Tibial nerve (tissue), 4 donors: ENCODE measurements around the gene MSRB1. TPM values are rescaled to one million over a fixed set of nuclear protein-coding genes. Genes with fewer than 3 reads are reported as not detected.

Source experiments
- DNase-seq, 2 donors: peaks; one replicate each; pipeline ENCODE4 v3.0.0-alpha.2; 2019; ENCODE audit warnings: low spot score in 2 of 2
- H3K27ac ChIP-seq, 4 donors: fragments of 200-600 bp; sonication (generic) in 3 of 4; one replicate each; pipeline ENCODE4 v1.5.1; 2017 to 2019; ENCODE audit warnings: mild to moderate bottlenecking in 1 of 4
- H3K27me3 ChIP-seq, 2 donors: fragments of 200-600 bp; sonication (generic) in 1 of 2; one replicate each; pipeline versions ENCODE4 v1.5.1 to v1.6.0; 2017 to 2019
- H3K36me3 ChIP-seq, 3 donors: fragments of 200-600 bp; sonication (generic); one replicate each; pipeline ENCODE4 v1.5.1; 2018 to 2019
- H3K4me1 ChIP-seq, 4 donors: fragments of 200-600 bp; sonication (generic) in 3 of 4; one replicate each; pipeline ENCODE4 v1.5.1; 2017 to 2019
- H3K4me3 ChIP-seq, 4 donors: fragments of 200-600 bp; sonication (generic) in 3 of 4; one replicate each; pipeline ENCODE4 v1.5.1; 2017 to 2019; ENCODE audit warnings: mild to moderate bottlenecking in 1 of 4, moderate library complexity in 1 of 4
- H3K9me3 ChIP-seq, 4 donors: fragments of 200-600 bp; sonication (generic) in 3 of 4; one replicate each; pipeline ENCODE4 v1.5.1; 2017 to 2019
- EP300 ChIP-seq, 2 donors: sonication (generic); formaldehyde crosslinking; IDR thresholded peaks; one replicate each; pipeline ENCODE4 v1.6.1; 2017; ENCODE audit warnings: antibody characterized with exemption in 2 of 2, mild to moderate bottlenecking in 1 of 2
- POLR2A ChIP-seq, 2 donors: fragments of 450-650 bp; IDR thresholded peaks; one replicate each; pipeline ENCODE4 v1.6.1; 2017; ENCODE audit warnings: antibody characterized with exemption in 2 of 2, mild to moderate bottlenecking in 2 of 2, moderate library complexity in 2 of 2
- WGBS, 2 donors: methylation state at CpG; one replicate each; pipeline ENCODE4 v1.1.5; 2018; 5-methylcytosine and 5-hydroxymethylcytosine counted together
- total RNA-seq, 4 donors: library from RNA; depleted of rRNA; stranded (reverse); fragments of >200 nt; gene quantifications; one replicate each; pipeline ENCODE4 v1.1.0, GENCODE V29; 2016
- TF ChIP-seq, protein P1 (sequence below), 5 experiments: fragments of 200-600 bp in 3 of 5; fragments of 450-650 bp in 2 of 5; sonication (generic) in 3 of 5; IDR thresholded peaks; one replicate each; pipeline ENCODE4 v1.5.1; 2016 to 2019; ENCODE audit warnings: antibody characterized with exemption in 5 of 5, mild to moderate bottlenecking in 3 of 5, moderate library complexity in 2 of 5

Gene MSRB1
- total RNA-seq, 4 donors from 2014 or later: 22.5 to 46.1 (median 30.3) TPM

DNA sequence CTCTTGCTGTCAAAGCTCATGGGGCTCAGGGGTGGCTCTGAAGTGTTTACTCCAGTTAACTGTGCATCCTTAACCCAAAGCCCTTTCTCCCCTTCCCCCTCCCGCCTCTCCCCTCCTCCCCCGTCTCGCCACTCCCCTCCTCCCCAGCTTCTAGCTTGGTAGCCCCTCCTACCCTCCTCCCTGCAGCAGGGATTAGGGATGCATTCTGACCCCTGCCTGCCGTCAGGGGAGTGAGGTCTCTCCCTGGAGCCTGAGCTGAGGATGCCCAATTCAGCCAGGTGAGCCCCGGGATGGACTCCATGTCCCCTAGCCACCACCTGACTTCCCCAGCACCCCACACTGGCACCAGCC, 26.4 kb downstream of the MSRB1 start:
- Histone ChIP-seq H3K4me1 (peaks cover 0 to 23% (median 0%) of the 10 kb centered on the region in 4 donors), H3K27me3 (peaks cover 0 to 83% of the 10 kb centered on the region in 2 donors), H3K36me3 (no peaks in the 10 kb centered on the region), H3K9me3 (no peaks in the 10 kb centered on the region), H3K27ac (no peak overlapping the region), H3K4me3 (no peak overlapping the region)
- DNase-seq: no peak
- TF ChIP-seq POLR2A (IDR thresholded peaks at IDR 0.05) (no peak), EP300 (IDR thresholded peaks at IDR 0.05) (no peak)
- TF ChIP-seq, protein P1, sequence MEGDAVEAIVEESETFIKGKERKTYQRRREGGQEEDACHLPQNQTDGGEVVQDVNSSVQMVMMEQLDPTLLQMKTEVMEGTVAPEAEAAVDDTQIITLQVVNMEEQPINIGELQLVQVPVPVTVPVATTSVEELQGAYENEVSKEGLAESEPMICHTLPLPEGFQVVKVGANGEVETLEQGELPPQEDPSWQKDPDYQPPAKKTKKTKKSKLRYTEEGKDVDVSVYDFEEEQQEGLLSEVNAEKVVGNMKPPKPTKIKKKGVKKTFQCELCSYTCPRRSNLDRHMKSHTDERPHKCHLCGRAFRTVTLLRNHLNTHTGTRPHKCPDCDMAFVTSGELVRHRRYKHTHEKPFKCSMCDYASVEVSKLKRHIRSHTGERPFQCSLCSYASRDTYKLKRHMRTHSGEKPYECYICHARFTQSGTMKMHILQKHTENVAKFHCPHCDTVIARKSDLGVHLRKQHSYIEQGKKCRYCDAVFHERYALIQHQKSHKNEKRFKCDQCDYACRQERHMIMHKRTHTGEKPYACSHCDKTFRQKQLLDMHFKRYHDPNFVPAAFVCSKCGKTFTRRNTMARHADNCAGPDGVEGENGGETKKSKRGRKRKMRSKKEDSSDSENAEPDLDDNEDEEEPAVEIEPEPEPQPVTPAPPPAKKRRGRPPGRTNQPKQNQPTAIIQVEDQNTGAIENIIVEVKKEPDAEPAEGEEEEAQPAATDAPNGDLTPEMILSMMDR (IDR thresholded peaks at IDR 0.05): no peak
- WGBS, 2 donors: 11 to 12% methylated on average over 5 of the region's 5 CpGs

DNA sequence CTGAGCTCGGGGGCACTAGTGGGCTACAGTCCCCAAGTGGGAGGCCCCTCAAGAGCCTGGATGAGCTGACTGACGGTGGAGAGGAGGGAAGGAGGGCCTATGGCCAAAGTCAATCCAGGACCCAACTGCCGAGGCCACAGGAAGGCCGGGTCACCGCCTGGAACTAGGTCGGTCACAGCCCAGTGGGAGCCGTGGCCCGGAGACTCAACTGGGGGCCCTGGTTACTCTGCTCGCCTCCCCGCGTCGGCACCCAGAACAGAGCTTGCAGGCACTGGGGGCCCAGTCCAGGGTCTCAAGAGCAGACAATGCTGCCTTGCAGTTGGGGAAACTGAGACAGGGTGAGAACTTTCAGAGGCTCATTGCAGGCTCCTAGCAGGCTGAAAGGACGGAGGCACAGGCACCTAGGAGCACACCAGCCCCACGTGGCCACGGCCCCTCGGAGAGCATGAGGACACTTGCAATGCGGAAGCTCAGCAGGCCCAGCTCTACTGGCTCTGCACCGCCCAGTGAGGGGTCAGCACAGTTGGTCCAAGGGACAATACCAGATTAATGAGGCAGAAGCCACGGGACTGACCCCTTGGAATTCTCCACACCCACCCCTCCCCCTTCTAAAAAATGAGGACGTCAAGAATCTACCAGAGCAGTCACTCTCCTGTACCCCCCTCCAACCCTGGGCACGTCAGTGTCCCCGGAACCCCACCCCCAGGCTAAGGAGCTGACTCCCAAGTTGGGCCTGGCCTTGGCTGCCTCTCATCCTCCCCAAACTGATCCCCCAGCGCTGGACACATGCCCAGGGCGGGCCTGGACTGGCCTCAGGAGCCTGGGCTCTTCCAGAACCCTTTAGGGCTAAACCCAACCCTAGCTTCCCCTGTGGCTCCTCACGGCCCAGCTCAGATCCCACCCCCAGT, 27.0 kb downstream of the MSRB1 start:
- H3K36me3 ChIP-seq: no peaks in the 10 kb centered on the region
- no peak for DNase-seq
- WGBS, 2 donors: 63 to 71% methylated on average over 11 to 23 of the region's 25 CpGs
- no peak overlapping the region for H3K27ac ChIP-seq
- H3K4me1 ChIP-seq: peaks cover 0 to 22% (median 0%) of the 10 kb centered on the region in 4 donors
- TF ChIP-seq EP300 (IDR thresholded peaks at IDR 0.05) (no peak), POLR2A (IDR thresholded peaks at IDR 0.05) (no peak)
- TF ChIP-seq, protein P1 (IDR thresholded peaks at IDR 0.05): no peak
- no peak overlapping the region for H3K4me3 ChIP-seq
- H3K27me3 ChIP-seq: peaks cover 0 to 76% of the 10 kb centered on the region in 2 donors
- no peaks in the 10 kb centered on the region for H3K9me3 ChIP-seq

DNA sequence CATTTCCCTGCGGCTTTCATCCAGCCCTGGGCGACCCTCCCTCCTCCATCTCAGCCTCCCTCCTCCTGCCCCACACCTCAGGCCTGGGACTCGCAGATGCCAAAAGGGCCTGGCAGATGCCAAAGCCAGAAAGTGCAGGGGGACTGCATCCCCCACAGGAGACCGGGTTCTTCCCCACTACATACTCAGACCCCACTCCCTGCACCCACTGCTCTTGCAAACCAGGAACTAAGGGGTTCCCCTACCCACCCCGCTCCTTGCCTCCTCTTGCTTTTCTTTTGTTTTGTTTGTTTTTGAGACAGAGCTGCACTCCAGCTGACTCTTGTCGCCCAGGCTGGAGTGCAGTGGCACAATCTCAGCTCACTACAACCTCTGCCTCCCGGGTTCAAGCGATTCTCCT, 28.0 kb downstream of the MSRB1 start:
- no peak overlapping the region for H3K4me3 ChIP-seq
- no peaks in the 10 kb centered on the region for H3K9me3 ChIP-seq
- H3K4me1 ChIP-seq: peaks cover 0 to 18% (median 0%) of the 10 kb centered on the region in 4 donors
- no peaks in the 10 kb centered on the region for H3K36me3 ChIP-seq
- H3K27me3 ChIP-seq: peaks cover 0 to 69% of the 10 kb centered on the region in 2 donors
- no peak overlapping the region for H3K27ac ChIP-seq
- WGBS, 2 donors: 47 to 50% methylated on average over 8 of the region's 8 CpGs
- DNase-seq: no peak
- no peak for TF ChIP-seq POLR2A (IDR thresholded peaks at IDR 0.05)
- TF ChIP-seq EP300 (IDR thresholded peaks at IDR 0.05): no peak
- TF ChIP-seq, protein P1 (IDR thresholded peaks at IDR 0.05): no peak

DNA sequence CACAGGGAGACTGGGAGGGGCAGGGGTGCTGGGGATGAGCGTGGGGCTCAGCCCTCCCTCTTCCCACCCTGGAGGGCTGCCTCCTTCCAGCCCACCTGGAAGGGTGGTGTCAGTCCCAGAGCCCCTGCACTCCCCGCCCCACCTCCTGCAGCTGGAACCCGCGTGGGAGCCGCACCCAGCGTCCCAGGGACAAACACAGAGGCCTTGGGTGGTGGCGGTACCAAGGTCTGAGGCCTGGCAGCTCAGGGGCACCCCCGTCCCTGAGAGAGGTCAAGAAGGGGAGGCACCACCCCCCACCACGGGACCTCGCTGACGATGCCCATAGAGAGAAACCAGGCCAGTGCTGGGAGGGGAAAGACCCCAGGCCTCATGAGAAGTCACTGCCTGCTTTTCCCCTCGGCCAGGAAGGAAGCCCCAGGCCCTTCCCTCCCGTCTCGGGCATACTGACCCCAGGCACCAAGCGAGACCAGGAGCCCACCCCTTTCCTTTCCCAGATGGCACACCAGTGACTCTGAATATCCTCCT, 28.9 kb downstream of the MSRB1 start:
- no peaks in the 10 kb centered on the region for H3K9me3 ChIP-seq
- no peak for DNase-seq
- H3K4me3 ChIP-seq: no peak overlapping the region
- no peak for TF ChIP-seq EP300 (IDR thresholded peaks at IDR 0.05)
- no peak for TF ChIP-seq POLR2A (IDR thresholded peaks at IDR 0.05)
- TF ChIP-seq, protein P1 (IDR thresholded peaks at IDR 0.05): no peak
- 38 to 40% methylated on average over 13 to 15 of the region's 15 CpGs for WGBS, 2 donors
- H3K27ac ChIP-seq: no peak overlapping the region
- peaks cover 0 to 69% of the 10 kb centered on the region in 2 donors for H3K27me3 ChIP-seq
- H3K4me1 ChIP-seq: peaks cover 0 to 18% (median 0%) of the 10 kb centered on the region in 4 donors
- no peaks in the 10 kb centered on the region for H3K36me3 ChIP-seq
